Smooth muscle cell (in vitro differentiated cells): Measurements from ENCODE around the gene GPR142. TPM values are rescaled to one million over a fixed set of nuclear protein-coding genes. Genes with fewer than 3 reads are reported as not detected.

Experiments
- DNase-seq: peaks from one replicate; lab custom pipeline; 2025; ENCODE audit not compliant: unreplicated experiment; lab: John Stamatoyannopoulos, UW
- H2AFZ ChIP-seq: fragments of 200-600 bp; sonication (generic); 2 replicates; pipeline ENCODE4 v1.6.0; 2016; ENCODE audit warnings: antibody characterized with exemption, low read depth, mild to moderate bottlenecking
- H3F3A ChIP-seq: fragments of 200-600 bp; sonication (generic); 2 replicates; pipeline ENCODE4 v1.6.0; 2017; ENCODE audit warnings: antibody characterized with exemption, low read depth
- H3K27ac ChIP-seq: fragments of 200-600 bp; sonication (generic); 2 replicates; pipeline ENCODE4 v1.5.1; 2016; ENCODE audit warnings: low read depth, mild to moderate bottlenecking
- H3K27me3 ChIP-seq: fragments of 200-600 bp; sonication (generic); 2 replicates; pipeline ENCODE4 v1.6.1; 2016; ENCODE audit warnings: low read depth, mild to moderate bottlenecking
- H3K36me3 ChIP-seq: fragments of 200-600 bp; sonication (generic); 2 replicates; pipeline ENCODE4 v1.5.1; 2016; ENCODE audit warnings: low read depth
- H3K4me1 ChIP-seq: fragments of 200-600 bp; sonication (generic); 2 replicates; pipeline ENCODE4 v1.5.1; 2016; ENCODE audit warnings: low read depth
- H3K4me2 ChIP-seq: fragments of 200-600 bp; sonication (generic); 2 replicates; pipeline ENCODE4 v1.6.0; 2016; ENCODE audit warnings: mild to moderate bottlenecking
- H3K4me3 ChIP-seq: fragments of 200-600 bp; sonication (generic); 2 replicates; pipeline ENCODE4 v1.5.1; 2016; ENCODE audit warnings: mild to moderate bottlenecking
- H3K79me2 ChIP-seq: fragments of 200-600 bp; sonication (generic); 2 replicates; pipeline ENCODE4 v1.6.0; 2016; ENCODE audit warnings: low read depth, mild to moderate bottlenecking
- H3K9ac ChIP-seq: fragments of 200-600 bp; sonication (generic); 2 replicates; pipeline ENCODE4 v1.6.0; 2016; ENCODE audit warnings: low read depth
- H3K9me3 ChIP-seq: fragments of 200-600 bp; sonication (generic); replicated peaks from 2 replicates; pipeline ENCODE4 v1.5.1; 2016; ENCODE audit warnings: low read depth
- H4K20me1 ChIP-seq: fragments of 200-600 bp; sonication (generic); 2 replicates; pipeline ENCODE4 v1.6.0; 2016; ENCODE audit warnings: low read depth
- CTCF ChIP-seq: fragments of 200-600 bp; sonication (generic); IDR thresholded peaks from 2 replicates; pipeline ENCODE4 v1.5.1; 2017; ENCODE audit warnings: borderline replicate concordance, mild to moderate bottlenecking, antibody characterized with exemption; ENCODE audit not compliant: insufficient read depth, poor library complexity, severe bottlenecking
- WGBS: methylation state at CpG from one replicate; pipeline ENCODE4 v1.1.7; 2016; ENCODE audit warnings: low lambda C conversion rate; 5-methylcytosine and 5-hydroxymethylcytosine counted together
- polyA plus RNA-seq: library from polyadenylated mRNA; unstranded; fragments of >200 nt; fragmentation: Nextera tagmentation; extraction: Ambion mirVana; gene quantifications from 2 replicates; pipeline ENCODE4 v1.2.1, GENCODE V29; 2016
- total RNA-seq: library from RNA; depleted of rRNA; stranded (reverse); fragments of >200 nt; gene quantifications from 2 replicates; pipeline ENCODE4 v1.2.3, GENCODE V29; 2014

GPR142 gene
- total and polyA plus RNA-seq, 2 experiments from 2014 or later: not detected

- DNase-seq: no peak
- Histone ChIP-seq H3K9me3 (no peaks in the 10 kb centered on the region), H3K27ac (no peak overlapping the region), H3K4me3 (no peak overlapping the region), H3F3A (no peaks in the 10 kb centered on the region), H2AFZ (no peak overlapping the region), H3K4me1 (no peaks in the 10 kb centered on the region), H3K36me3 (no peaks in the 10 kb centered on the region), H3K79me2 (no peaks in the 10 kb centered on the region), H3K4me2 (no peak overlapping the region), H3K27me3 (peaks cover 34% of the 10 kb centered on the region), H3K9ac (no peak overlapping the region), H4K20me1 (no peaks in the 10 kb centered on the region)
- 86% methylated on average over 13 of the region's 13 CpGs for WGBS
- no peak for TF ChIP-seq CTCF
Measured at GRCh38 chr17:74345433-74346241, 21.7 kb upstream of the GPR142 start.

- Histone ChIP-seq H3K9ac (no peak overlapping the region), H3K9me3 (no peaks in the 10 kb centered on the region), H3K27me3 (peaks cover 54% of the 10 kb centered on the region), H3K36me3 (no peaks in the 10 kb centered on the region), H2AFZ (no peak overlapping the region), H3K4me2 (no peak overlapping the region), H4K20me1 (no peaks in the 10 kb centered on the region), H3F3A (no peaks in the 10 kb centered on the region), H3K27ac (no peak overlapping the region), H3K79me2 (no peaks in the 10 kb centered on the region), H3K4me3 (no peak overlapping the region), H3K4me1 (no peaks in the 10 kb centered on the region)
- 96% methylated on average over 14 of the region's 14 CpGs for WGBS
- no peak for DNase-seq
- no peak for TF ChIP-seq CTCF
Measured at GRCh38 chr17:74347646-74348045, 19.7 kb upstream of the GPR142 start.

- no peaks in the 10 kb centered on the region for H3K9me3 ChIP-seq
- H3K36me3 ChIP-seq: no peaks in the 10 kb centered on the region
- H3F3A ChIP-seq: no peaks in the 10 kb centered on the region
- no peak overlapping the region for H2AFZ ChIP-seq
- no peak overlapping the region for H3K4me3 ChIP-seq
- TF ChIP-seq CTCF: no peak
- no peak for DNase-seq
- H3K27ac ChIP-seq: no peak overlapping the region
- peaks cover 68% of the 10 kb centered on the region for H3K27me3 ChIP-seq
- no peak overlapping the region for H3K4me2 ChIP-seq
- no peaks in the 10 kb centered on the region for H3K79me2 ChIP-seq
- no peak overlapping the region for H3K9ac ChIP-seq
- H4K20me1 ChIP-seq: no peaks in the 10 kb centered on the region
- WGBS: 84% methylated on average over 18 of the region's 19 CpGs
- H3K4me1 ChIP-seq: no peaks in the 10 kb centered on the region
Measured at GRCh38 chr17:74349120-74349519, 18.2 kb upstream of the GPR142 start.

- no peaks in the 10 kb centered on the region for H3K79me2 ChIP-seq
- no peak overlapping the region for H3K4me2 ChIP-seq
- H2AFZ ChIP-seq: no peak overlapping the region
- WGBS: 84% methylated on average over 20 of the region's 20 CpGs
- no peaks in the 10 kb centered on the region for H3K9me3 ChIP-seq
- no peak overlapping the region for H3K27ac ChIP-seq
- H3K4me3 ChIP-seq: no peak overlapping the region
- no peaks in the 10 kb centered on the region for H3K36me3 ChIP-seq
- no peaks in the 10 kb centered on the region for H4K20me1 ChIP-seq
- H3F3A ChIP-seq: no peaks in the 10 kb centered on the region
- H3K4me1 ChIP-seq: no peaks in the 10 kb centered on the region
- DNase-seq: no peak
- peaks cover 76% of the 10 kb centered on the region for H3K27me3 ChIP-seq
- no peak for TF ChIP-seq CTCF
- H3K9ac ChIP-seq: no peak overlapping the region
Measured at GRCh38 chr17:74350486-74350885, 16.8 kb upstream of the GPR142 start.
